Stimulated activated CD8-positive, alpha-beta memory T cell treated with anti-CD3 and anti-CD28 coated beads, Interleukin-7, amount 100 ng/mL, for 48 hours (primary cell): ENCODE results near the gene TLR1.
"Not testable (repeated sequence)": the region's sequence is repeated elsewhere in the genome, so short reads cannot be mapped to it uniquely, and the experiment has no call there.

ENCODE experiments used
- DNase-seq, 2 donors: peaks; one replicate each; pipeline ENCODE4 v3.0.0-alpha.2; 2020; ENCODE audit warnings: low read depth in 1 of 2; ENCODE audit errors: extremely low read depth in 1 of 2

The TLR1 gene

GRCh38 chr4:38804654-38805295 is at the start of gene TLR1:
TSS of gene TLR1 (minus strand) at chr4:38804791. CDS start at chr4:38798831, 5,960 bp downstream.
- no peak for DNase-seq

GRCh38 chr4:38846015-38846414 is 41.4 kb upstream of the TLR1 start:
- DNase-seq: no peak

GRCh38 chr4:38842994-38843393 is 38.4 kb upstream of the TLR1 start:
- no peak for DNase-seq

GRCh38 chr4:38837849-38838248 is 33.3 kb upstream of the TLR1 start:
- DNase-seq: no peak

GRCh38 chr4:38837334-38837733 is 32.7 kb upstream of the TLR1 start:
- no peak for DNase-seq

GRCh38 chr4:38834570-38834969 is 30.0 kb upstream of the TLR1 start:
- DNase-seq: no peak

- no peak for DNase-seq
These were observed 28.3 kb upstream of the TLR1 start for GRCh38 chr4:38832624-38833528.

GRCh38 chr4:38832206-38832605 is 27.6 kb upstream of the TLR1 start:
- DNase-seq: no peak

GRCh38 chr4:38831653-38832052 is 27.1 kb upstream of the TLR1 start:
- DNase-seq: no peak

GRCh38 chr4:38829237-38829636 is 24.6 kb upstream of the TLR1 start:
- no peak for DNase-seq

GRCh38 chr4:38823766-38824165 is 19.2 kb upstream of the TLR1 start:
- DNase-seq: no peak

GRCh38 chr4:38822748-38823303 is 18.2 kb upstream of the TLR1 start:
- no peak for DNase-seq

- DNase-seq: no peak
These were observed 17.1 kb upstream of the TLR1 start for GRCh38 chr4:38821739-38822138.

GRCh38 chr4:38820329-38821061 is 15.9 kb upstream of the TLR1 start:
- no peak for DNase-seq

GRCh38 chr4:38819569-38819968 is 15.0 kb upstream of the TLR1 start:
- no peak for DNase-seq

- no peak for DNase-seq
These were observed 13.9 kb upstream of the TLR1 start for GRCh38 chr4:38818441-38818976.

GRCh38 chr4:38815885-38816782 is 11.5 kb upstream of the TLR1 start:
- no peak for DNase-seq

- no peak for DNase-seq
These were observed 9.8 kb upstream of the TLR1 start for GRCh38 chr4:38814386-38814785.

- no peak for DNase-seq
These were observed 6.7 kb upstream of the TLR1 start for GRCh38 chr4:38811297-38811696.

GRCh38 chr4:38807462-38807861 is 2.9 kb upstream of the TLR1 start:
- DNase-seq: not testable (repeated sequence)
